A673 (cell line): ENCODE data around the gene CACNG5. TPM values are rescaled to one million over a fixed set of nuclear protein-coding genes. Genes with fewer than 3 reads are reported as not detected.

Experiments
- BruUV-seq: library from RNA; stranded (reverse); fragments of 400-500 nt; replicated peaks from 2 replicates; lab custom pipeline; 2021; lab: Mats Ljungman, UMichigan
- CTCF ChIA-PET: fragments of 300-600 bp; sonication (Branson Sonifier 250); formaldehyde crosslinking; loops from one replicate; lab custom pipeline; 2022; ENCODE audit warnings: antibody characterized with exemption; lab: Charles Lee
- POLR2A ChIA-PET: fragments of 300-600 bp; sonication (Branson Sonifier 250); formaldehyde crosslinking; loops from one replicate; lab custom pipeline; 2022; ENCODE audit warnings: antibody characterized with exemption; ENCODE audit not compliant: low non-redundant PET; lab: Charles Lee
- DNase-seq: peaks from one replicate; pipeline ENCODE4 v3.0.0-alpha.2; 2015; ENCODE audit warnings: low spot score
- H3K27ac ChIP-seq: fragments of 200-600 bp; sonication (generic); 2 replicates; pipeline ENCODE4 v1.5.1; 2016; ENCODE audit warnings: mixed run types, low read depth, mild to moderate bottlenecking, mixed read lengths, antibody characterized with exemption, low read length; ENCODE audit not compliant: poor library complexity, severe bottlenecking
- H3K27me3 ChIP-seq: fragments of 200-600 bp; sonication (generic); replicated peaks from 2 replicates; pipeline ENCODE4 v1.6.1; 2017; ENCODE audit warnings: mixed run types, low read depth, mild to moderate bottlenecking, mixed read lengths, antibody characterized with exemption, low read length; ENCODE audit not compliant: insufficient read depth, poor library complexity
- H3K36me3 ChIP-seq: fragments of 200-600 bp; sonication (generic); 2 replicates; pipeline ENCODE4 v1.6.1; 2016; ENCODE audit warnings: mixed run types, mild to moderate bottlenecking, mixed read lengths, antibody characterized with exemption, low read length; ENCODE audit not compliant: insufficient read depth, poor library complexity, severe bottlenecking
- H3K4me1 ChIP-seq: fragments of 200-600 bp; sonication (generic); 2 replicates; pipeline ENCODE4 v1.6.1; 2017; ENCODE audit warnings: mixed run types, mild to moderate bottlenecking, mixed read lengths, antibody characterized with exemption, low read length; ENCODE audit not compliant: insufficient read depth, poor library complexity, severe bottlenecking
- H3K4me3 ChIP-seq: fragments of 200-600 bp; sonication (generic); 2 replicates; pipeline ENCODE4 v1.5.1; 2016; ENCODE audit warnings: low read depth, mixed run types, mild to moderate bottlenecking, mixed read lengths, low read length; ENCODE audit not compliant: poor library complexity, severe bottlenecking
- H3K9me3 ChIP-seq: fragments of 200-600 bp; sonication (generic); 2 replicates; pipeline ENCODE4 v1.6.1; 2016; ENCODE audit warnings: mixed run types, low read depth, mild to moderate bottlenecking, mixed read lengths, antibody characterized with exemption, low read length; ENCODE audit not compliant: poor library complexity, severe bottlenecking
- CTCF ChIP-seq: fragments of 300-800, 200-600 bp; sonication (generic); conservative IDR thresholded peaks from 2 replicates; pipeline ENCODE4 v1.5.1; 2017; ENCODE audit warnings: low read depth, mild to moderate bottlenecking, antibody characterized with exemption, low read length, moderate library complexity, mixed read lengths
- EZH2 ChIP-seq: fragments of 200-600 bp; sonication (generic); IDR thresholded peaks from 2 replicates; pipeline ENCODE4 v1.6.1; 2017; ENCODE audit warnings: borderline replicate concordance, low read depth, mild to moderate bottlenecking, mixed read lengths, antibody characterized with exemption, low read length; ENCODE audit not compliant: poor library complexity, severe bottlenecking
- intact Hi-C: fragments of 100-400 bp; cut with micrococcal nuclease; formaldehyde crosslinking; loops from one replicate; pipeline ENCODE4 v1.10.0; 2022; ENCODE audit not compliant: unreplicated experiment
- total RNA-seq: library from RNA; stranded (reverse); gene quantifications from 2 replicates; pipeline ENCODE4 v1.2.3, GENCODE V29; 2021

CACNG5 gene
- total RNA-seq, 1 experiment from 2014 or later = 0.88 TPM

DNA sequence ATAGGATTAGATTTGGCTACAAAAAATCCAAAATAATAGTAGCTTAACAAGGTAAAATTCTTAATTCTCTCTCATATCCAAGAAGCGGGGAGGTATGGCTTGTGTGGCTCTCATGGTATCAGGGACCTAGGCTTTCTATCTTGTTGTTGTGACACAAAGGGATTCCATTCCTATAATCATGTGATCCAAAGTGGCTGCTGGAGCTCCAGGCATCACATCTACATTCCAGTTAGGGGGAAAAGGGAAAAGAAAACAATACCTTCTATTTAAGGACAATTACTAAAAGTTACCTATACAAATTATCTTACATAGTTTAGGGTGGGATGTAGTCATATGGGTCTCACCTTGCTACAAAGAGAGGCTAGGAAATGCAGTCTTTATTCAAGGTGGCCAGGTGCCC is 82.0 kb downstream of the CACNG5 start:
- CTCF ChIA-PET = no interaction called here
- H3K27ac ChIP-seq = no peak overlapping the region
- H3K4me3 ChIP-seq = no peak overlapping the region
- DNase-seq = no peak
- no peaks in the 10 kb centered on the region for H3K9me3 ChIP-seq
- POLR2A ChIA-PET = no interaction called here
- no peaks in the 10 kb centered on the region for H3K27me3 ChIP-seq
- TF ChIP-seq CTCF (no peak), EZH2 (no peak)
- intact Hi-C loops = no loop called here
- H3K4me1 ChIP-seq = no peaks in the 10 kb centered on the region
- no peaks in the 10 kb centered on the region for H3K36me3 ChIP-seq
- BruUV-seq = no TSS peak

- no peaks in the 10 kb centered on the region for H3K9me3 ChIP-seq
- ChIA-PET CTCF (interaction anchor here (0.9 kb wide), 1 partner anchor 57 kb away, joined by 5 read pairs; no protein-coding TSS in a partner anchor), POLR2A (no interaction called here)
- BruUV-seq = no TSS peak
- intact Hi-C loops = no loop called here
- no peaks in the 10 kb centered on the region for H3K27me3 ChIP-seq
- no peak overlapping the region for H3K27ac ChIP-seq
- H3K4me3 ChIP-seq = no peak overlapping the region
- H3K4me1 ChIP-seq = no peaks in the 10 kb centered on the region
- H3K36me3 ChIP-seq = no peaks in the 10 kb centered on the region
- TF ChIP-seq EZH2 (no peak), CTCF (no peak)
- DNase-seq = no peak
These were observed 84.0 kb downstream of the CACNG5 start for GRCh38 chr17:66918896-66919295.

GRCh38 chr17:66920435-66920834 is 85.5 kb downstream of the CACNG5 start:
- no peak for DNase-seq
- TF ChIP-seq CTCF (no peak), EZH2 (no peak)
- no TSS peak for BruUV-seq
- no peak overlapping the region for H3K4me3 ChIP-seq
- H3K9me3 ChIP-seq = no peaks in the 10 kb centered on the region
- no peak overlapping the region for H3K27ac ChIP-seq
- no peaks in the 10 kb centered on the region for H3K27me3 ChIP-seq
- H3K4me1 ChIP-seq = no peaks in the 10 kb centered on the region
- POLR2A ChIA-PET = interaction anchor here (0.7 kb wide), 1 partner anchor 156 kb away, joined by 4 read pairs; no protein-coding TSS in a partner anchor
- intact Hi-C loops = no loop called here
- no peaks in the 10 kb centered on the region for H3K36me3 ChIP-seq
- CTCF ChIA-PET = no interaction called here
